T follicular helper cell (primary cell): ENCODE measurements around the gene TTC27.

ENCODE experiments used
- DNase-seq: peaks from one replicate; pipeline ENCODE4 v3.0.0-alpha.2; 2020; ENCODE audit warnings: low read depth

The TTC27 gene

GRCh38 chr2:32755666-32756065 lies 127.8 kb downstream of the TTC27 start:
- DNase-seq: no peak

DNA sequence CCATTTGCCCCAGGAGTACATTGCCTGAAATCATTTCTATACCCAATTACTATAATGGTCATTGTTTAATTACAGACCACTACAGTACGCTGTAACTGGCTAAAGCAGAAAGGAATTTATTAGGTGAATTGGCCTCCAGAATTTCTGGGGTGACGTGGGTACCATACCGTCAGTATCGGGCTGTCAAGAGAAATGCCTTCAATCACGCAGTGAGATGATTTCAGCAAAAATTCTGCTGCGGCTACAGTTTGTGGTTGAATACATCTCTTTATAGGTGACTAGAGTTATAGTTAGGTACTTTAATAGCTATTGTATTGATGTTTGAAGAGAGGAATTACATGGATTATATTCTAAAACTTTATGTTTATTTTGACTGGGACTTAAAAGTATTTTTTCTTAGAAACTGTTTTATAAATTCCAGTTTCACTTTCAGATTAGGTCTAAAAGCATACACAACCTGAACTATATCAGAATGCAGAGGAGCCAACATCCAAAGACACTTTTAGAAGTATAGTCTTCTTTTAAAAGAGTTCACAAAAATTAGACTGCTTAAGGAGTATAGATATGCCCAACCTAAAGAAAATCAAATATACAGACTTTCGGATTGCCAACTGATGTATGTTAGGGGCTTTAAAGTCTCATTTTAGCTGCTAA lies 128.4 kb downstream of the TTC27 start:
- DNase-seq: no peak

DNA sequence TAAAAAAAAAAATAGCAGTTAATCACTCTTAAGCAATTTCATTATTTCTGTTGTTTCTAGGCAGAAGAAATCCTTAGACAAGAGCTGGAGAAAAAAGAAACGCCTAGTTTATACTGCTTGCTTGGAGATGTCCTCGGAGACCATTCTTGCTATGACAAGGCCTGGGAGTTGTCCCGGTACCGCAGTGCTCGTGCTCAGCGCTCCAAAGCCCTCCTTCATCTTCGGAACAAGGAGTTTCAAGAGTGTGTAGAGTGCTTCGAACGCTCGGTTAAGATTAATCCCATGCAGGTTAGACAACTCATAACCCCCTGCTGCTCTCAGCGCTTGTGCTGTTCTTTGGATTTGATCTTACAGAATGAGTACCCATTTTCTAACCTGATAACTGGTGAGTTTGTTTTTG lies 130.4 kb downstream of the TTC27 start:
- DNase-seq: no peak

GRCh38 chr2:32760628-32761027 lies 132.8 kb downstream of the TTC27 start:
- DNase-seq: no peak

DNA sequence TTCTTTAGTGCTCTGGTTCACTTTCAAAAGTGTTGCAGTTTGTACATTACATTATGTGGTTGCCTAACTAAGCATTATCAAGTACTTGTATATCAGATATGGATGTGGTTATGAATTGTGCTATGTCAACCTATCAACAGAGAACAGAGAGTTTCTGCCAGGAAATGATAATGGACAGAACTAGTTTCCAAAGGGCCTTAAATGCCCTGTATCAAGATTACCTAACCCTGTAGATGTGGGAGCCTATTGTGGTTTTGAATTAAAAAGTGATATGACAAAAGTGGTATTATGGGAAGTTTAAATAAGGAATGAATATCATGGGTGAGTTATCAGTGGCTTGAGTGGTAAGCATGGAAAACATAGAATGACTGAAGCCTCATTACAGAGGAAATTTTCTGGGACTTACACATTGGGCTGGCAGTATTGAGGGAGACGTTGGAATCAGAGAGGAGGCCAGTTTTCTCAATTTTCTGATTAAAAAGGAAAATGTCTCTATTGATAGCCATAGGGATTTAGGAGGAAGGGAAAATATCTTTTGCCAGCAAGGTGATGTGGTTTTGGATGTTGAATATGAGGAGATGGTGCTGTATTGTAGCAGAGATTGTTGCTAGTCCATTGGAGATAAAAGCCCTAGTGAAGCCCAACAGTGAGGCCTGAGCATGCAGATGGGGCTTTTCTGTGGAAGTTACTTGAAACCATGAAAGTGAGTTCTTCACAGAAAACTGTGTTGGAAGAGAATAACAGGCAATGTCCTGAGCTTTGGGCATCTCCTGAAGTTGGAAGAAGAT lies 140.7 kb downstream of the TTC27 start:
- no peak for DNase-seq

DNA sequence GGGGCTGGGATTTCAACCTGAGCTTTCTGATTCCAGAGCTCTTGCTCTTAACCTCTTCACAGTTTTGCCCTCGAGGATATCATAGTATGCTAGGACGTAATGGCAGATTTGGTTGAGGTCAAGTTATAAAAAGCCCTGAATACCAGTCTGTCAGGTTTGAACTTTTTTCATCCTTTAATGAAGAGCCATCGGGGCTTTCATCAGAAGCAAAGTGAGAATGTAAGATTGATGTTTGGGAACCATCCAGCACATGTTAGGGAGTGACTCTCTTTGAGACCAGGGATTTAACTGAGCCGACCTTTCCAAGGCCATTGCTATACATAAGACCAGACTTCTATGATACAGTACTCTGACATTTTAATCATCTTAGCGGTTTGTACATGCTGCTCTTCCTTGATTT lies 142.5 kb downstream of the TTC27 start:
- no peak for DNase-seq

GRCh38 chr2:32772638-32773447 lies 145.0 kb downstream of the TTC27 start:
- DNase-seq: no peak

- DNase-seq: no peak
Observed at GRCh38 chr2:32773448-32773808, 145.6 kb downstream of the TTC27 start.

- DNase-seq: no peak
Observed at GRCh38 chr2:32775954-32776353, 148.1 kb downstream of the TTC27 start.

GRCh38 chr2:32777714-32778113 lies 149.9 kb downstream of the TTC27 start:
- DNase-seq: no peak

DNA sequence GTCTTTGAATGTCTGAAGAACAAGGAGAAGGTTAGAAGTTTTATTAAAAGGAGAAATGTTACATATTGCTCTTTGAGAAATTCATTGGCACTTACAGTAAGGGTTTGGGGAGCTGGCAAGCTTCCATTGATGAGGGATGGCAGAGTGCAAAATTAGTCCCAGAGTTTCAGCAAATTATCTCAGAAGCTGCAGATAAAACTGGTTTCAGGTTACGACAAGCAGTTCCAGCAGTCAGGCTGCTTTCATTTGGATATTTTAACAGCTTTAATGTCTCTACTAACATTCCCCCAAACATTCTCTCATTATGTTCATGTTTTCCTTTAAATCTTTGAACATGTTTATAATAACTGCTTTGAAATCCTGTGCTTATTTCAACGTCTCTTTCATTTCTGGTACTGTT lies 153.1 kb downstream of the TTC27 start:
- DNase-seq: no peak

- DNase-seq: no peak
Observed at GRCh38 chr2:32783469-32783868, 155.6 kb downstream of the TTC27 start.

DNA sequence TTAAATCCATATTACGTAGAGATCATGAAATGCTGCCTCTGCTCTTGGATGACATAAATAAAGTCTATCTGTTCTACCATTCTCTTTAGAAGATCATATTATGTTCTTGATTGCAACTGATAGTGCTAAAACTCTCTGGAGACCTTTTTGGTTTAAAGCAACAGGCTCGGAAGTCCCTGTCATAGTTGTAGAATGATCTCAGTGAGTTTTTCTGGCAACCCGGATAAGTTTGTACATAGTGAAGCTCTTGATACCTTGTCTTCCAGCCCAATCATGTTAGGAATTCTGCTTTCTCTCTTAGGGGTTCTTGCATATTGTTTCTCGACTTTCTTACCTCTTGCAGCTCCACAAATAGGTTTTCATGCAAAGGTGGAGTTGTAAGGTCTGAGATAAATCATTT lies 156.1 kb downstream of the TTC27 start:
- DNase-seq: no peak

DNA sequence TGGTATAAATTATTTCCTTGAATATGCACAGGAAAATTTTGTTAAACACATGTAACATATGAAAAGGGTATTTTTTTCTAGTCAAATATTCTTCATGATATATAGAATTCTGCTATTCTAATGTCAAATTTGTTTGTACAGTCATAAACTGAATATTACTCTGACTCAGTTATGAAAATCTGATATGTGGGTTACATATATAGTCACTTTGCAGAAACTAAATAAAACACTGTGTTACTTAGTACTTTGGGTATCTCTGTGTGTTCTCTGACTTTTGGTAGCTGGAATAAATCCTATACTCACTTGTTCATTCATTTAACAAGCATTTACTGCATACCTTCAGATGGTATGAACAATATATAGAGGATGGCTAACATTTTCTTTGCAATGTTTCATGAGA lies 159.4 kb downstream of the TTC27 start:
- DNase-seq: no peak

GRCh38 chr2:32788114-32788513 lies 160.3 kb downstream of the TTC27 start:
- DNase-seq: no peak

- DNase-seq: no peak
Observed at GRCh38 chr2:32792416-32792815, 164.6 kb downstream of the TTC27 start.

DNA sequence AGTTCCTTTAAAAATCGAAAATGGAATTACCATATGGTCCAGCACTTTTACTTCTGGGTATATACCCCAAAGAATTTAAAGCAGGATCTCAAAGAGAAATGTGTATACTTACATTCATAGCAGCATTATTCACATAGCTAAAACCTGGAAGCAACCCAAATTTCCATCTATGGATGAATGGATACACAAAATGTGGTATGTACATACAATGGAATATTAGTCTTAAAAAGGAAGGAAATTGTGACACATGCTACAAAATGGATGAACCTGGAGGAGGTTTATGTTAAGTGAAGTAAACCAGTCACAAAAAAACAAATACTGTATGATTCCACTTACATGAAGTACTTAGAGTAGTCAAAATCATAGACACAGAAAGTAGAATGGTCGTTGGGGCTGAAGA lies 171.0 kb downstream of the TTC27 start:
- DNase-seq: no peak

DNA sequence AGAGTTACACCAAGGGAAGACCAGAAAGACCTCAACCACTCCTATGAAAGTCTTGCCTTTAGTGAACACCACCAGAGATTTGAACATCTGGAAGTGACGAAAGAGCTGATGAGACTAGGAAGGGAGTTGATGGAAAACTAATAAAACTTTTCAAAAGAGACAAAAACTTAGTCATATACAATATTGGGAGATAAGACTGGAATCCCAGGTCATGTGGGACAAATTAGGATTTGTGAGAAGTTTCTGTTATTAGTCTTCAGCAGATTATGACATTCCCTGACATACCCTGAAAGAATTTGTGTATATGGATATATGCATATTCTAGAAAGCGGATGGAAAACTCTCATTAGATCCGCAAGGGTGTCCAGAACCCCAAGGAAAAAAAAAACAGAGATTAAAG lies 173.9 kb downstream of the TTC27 start:
- DNase-seq: no peak

- no peak for DNase-seq
Observed at GRCh38 chr2:32802877-32803276, 175.0 kb downstream of the TTC27 start.

DNA sequence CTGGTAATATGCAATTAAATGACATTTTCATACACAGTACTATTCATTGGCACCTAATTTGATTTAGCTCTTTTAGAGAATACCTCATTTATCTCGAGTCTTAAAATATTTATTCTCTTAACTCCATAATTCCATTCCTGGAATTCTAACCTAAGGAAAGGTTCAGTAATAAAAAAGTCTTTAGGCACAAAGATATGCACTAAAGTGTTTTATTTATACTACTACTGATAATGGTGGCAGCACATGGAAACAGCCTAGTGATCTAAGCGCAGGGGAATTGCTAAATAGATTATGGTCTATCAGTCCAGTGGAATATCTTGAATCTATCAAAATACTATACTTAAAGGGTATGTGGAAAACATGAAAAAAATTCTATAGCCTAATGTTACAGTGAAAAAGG lies 176.4 kb downstream of the TTC27 start:
- DNase-seq: no peak

DNA sequence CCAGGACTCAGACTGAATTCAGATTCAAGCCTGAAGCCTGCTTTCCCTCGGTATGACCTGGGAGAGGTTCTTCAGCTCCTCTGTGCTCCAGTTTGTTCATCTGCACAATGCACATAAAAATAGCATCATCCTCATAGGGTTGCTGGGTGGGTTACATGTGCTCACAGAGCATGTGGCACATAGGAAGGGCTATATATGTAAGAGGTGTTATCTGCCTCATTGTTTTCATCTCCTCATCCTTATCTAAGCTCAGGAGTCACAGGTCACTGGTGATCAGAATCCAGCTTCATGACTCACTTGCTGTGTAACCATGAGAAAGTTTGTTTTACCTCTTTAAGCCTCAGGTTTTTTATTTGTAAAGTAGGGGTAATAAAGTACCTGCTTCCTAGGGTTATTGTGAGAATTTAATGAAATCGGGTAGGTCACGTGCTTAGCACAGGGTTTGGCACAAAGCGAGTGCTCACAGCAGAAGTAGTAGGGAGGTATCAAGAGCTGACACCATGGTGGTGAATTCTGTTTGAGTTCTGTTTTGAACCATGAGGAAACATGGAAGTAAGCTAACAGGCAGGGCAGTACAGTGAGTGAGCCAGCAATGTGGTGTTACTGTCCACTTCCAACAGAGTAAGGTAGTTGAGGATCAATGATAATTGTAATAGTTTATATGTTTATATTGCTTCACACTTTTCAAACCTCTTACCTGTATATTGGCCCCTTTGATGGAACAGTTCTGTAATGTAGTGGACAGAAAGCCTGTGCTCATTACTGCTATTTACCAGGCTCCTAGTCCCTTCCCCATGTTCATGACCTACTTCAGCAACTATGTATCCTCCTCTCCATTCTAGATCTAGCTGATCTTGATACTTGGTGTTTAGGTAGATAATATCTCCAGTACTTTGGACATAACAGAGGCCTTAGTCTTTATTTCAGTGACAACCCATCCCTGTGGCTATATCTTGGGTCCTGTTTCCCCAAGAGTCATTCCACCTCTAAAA lies 177.6 kb downstream of the TTC27 start:
- DNase-seq: no peak

- no peak for DNase-seq
Observed at GRCh38 chr2:32806857-32807256, 179.0 kb downstream of the TTC27 start.
